SK-N-MC (cell line): Measurements from ENCODE around the gene CDH23.

Source experiments
- DNase-seq: peaks from one replicate; pipeline ENCODE4 v3.0.0-alpha.2; 2011; ENCODE audit warnings: low read depth, low spot score
- H3K27ac ChIP-seq: fragments of 200-600 bp; sonication (generic); 2 replicates; pipeline ENCODE4 v1.5.1; 2016; ENCODE audit warnings: mixed run types
- H3K36me3 ChIP-seq: fragments of 200-600 bp; sonication (generic); 2 replicates; pipeline ENCODE4 v1.6.1; 2017; ENCODE audit warnings: antibody characterized with exemption, low read length, mixed read lengths; ENCODE audit not compliant: insufficient read depth
- H3K4me3 ChIP-seq: fragments of 200-600 bp; sonication (generic); 2 replicates; pipeline ENCODE4 v1.5.1; 2016
- H3K9ac ChIP-seq: fragments of 200-600 bp; sonication (generic); 2 replicates; pipeline ENCODE4 v1.8.0; 2017; ENCODE audit warnings: mixed run types, mixed read lengths; ENCODE audit not compliant: insufficient read length
- H3K9me3 ChIP-seq: fragments of 200-600 bp; sonication (generic); 2 replicates; pipeline ENCODE4 v1.6.1; 2017; ENCODE audit warnings: low read depth, mild to moderate bottlenecking, antibody characterized with exemption, low read length, moderate library complexity, mixed read lengths
- EZH2 ChIP-seq: fragments of 200-600 bp; sonication (generic); IDR thresholded peaks from one replicate; pipeline ENCODE4 v1.6.1; 2017; ENCODE audit warnings: antibody characterized with exemption
- FOXP2 ChIP-seq: optimal IDR thresholded peaks from 2 replicates; pipeline ENCODE3; 2011; ENCODE audit warnings: mild to moderate bottlenecking, moderate library complexity; ENCODE audit not compliant: insufficient read depth; ENCODE audit errors: extremely low read length, control extremely low read depth
- POLR2AphosphoS5 ChIP-seq: IDR thresholded peaks from 2 replicates; pipeline ENCODE4 v1.6.1; 2012; ENCODE audit warnings: mild to moderate bottlenecking, low read depth, low read length, borderline replicate concordance

CDH23 gene

DNA sequence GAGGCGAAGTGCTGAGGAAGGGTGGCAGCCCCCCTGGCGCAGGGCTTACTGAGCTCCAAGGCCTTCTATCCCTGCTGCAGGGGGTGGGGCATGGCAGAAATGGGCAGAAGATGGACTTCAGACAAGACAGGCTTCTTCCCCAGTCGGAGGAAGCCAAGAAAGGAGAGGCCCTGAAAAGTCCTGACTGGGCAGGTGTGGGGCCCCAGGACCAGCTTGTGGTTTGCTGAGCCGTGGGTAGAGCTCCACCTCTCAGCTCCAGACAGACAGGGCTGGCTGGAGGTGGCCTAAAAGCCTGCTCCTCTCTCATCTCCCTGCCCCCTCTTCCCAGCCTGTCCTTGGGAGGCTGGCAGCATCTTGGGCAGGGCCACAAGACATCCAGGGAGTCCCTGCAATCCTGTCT, 255.2 kb downstream of the CDH23 start:
- no peaks in the 10 kb centered on the region for H3K9me3 ChIP-seq
- H3K4me3 ChIP-seq = no peak overlapping the region
- no peak for DNase-seq
- no peak for TF ChIP-seq POLR2AphosphoS5
- TF ChIP-seq FOXP2 = no peak
- TF ChIP-seq EZH2 = no peak
- no peak overlapping the region for H3K27ac ChIP-seq
- H3K9ac ChIP-seq = no peak overlapping the region
- H3K36me3 ChIP-seq = no peaks in the 10 kb centered on the region

DNA sequence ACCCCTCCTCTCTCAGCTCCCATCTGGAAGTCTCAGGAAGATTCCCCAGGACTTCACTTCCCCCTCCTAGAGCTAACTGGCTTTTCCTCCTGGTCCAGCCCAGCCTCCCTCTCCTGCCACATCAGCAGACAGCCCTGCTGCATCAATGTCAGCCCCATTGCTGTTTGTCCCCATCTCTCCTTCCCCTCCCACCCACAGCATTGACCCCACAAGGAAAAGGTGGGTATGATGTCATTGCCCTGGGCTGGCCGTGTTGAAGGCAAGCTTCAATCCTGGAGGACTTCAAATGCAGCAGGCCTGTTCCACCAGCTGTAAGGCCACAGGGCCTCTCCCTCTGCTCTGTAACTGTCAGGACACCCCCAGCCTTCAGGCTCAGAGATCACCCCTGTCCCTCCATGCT, 256.3 kb downstream of the CDH23 start:
- Histone ChIP-seq H3K9ac (no peak overlapping the region), H3K27ac (no peak overlapping the region), H3K4me3 (no peak overlapping the region), H3K36me3 (no peaks in the 10 kb centered on the region), H3K9me3 (no peaks in the 10 kb centered on the region)
- DNase-seq = no peak
- TF ChIP-seq FOXP2 (no peak), POLR2AphosphoS5 (no peak), EZH2 (no peak)

DNA sequence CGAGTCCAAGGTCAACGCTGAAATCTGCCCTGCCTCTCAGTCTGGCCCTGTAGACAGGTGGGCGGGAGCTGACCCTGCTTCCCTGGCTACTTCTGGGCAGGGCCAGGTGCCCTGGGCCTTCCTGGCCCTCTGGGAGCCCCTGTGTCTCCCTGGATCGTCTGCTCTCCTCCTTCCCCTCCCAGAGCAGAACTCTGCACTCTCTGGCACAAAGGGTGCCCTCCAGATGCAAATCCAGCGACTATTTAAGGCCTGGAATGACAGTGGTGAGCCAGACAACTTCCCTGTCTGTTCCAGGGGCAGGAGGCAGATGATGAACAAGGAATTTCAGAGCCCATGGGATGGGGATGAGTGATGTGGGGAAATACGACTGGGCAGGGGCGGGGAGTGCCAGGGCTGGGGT, 259.5 kb downstream of the CDH23 start:
- no peak for DNase-seq
- TF ChIP-seq EZH2 (no peak), FOXP2 (no peak), POLR2AphosphoS5 (no peak)
- H3K4me3 ChIP-seq = no peak overlapping the region
- H3K9me3 ChIP-seq = no peaks in the 10 kb centered on the region
- no peak overlapping the region for H3K9ac ChIP-seq
- H3K27ac ChIP-seq = no peak overlapping the region
- no peaks in the 10 kb centered on the region for H3K36me3 ChIP-seq

DNA sequence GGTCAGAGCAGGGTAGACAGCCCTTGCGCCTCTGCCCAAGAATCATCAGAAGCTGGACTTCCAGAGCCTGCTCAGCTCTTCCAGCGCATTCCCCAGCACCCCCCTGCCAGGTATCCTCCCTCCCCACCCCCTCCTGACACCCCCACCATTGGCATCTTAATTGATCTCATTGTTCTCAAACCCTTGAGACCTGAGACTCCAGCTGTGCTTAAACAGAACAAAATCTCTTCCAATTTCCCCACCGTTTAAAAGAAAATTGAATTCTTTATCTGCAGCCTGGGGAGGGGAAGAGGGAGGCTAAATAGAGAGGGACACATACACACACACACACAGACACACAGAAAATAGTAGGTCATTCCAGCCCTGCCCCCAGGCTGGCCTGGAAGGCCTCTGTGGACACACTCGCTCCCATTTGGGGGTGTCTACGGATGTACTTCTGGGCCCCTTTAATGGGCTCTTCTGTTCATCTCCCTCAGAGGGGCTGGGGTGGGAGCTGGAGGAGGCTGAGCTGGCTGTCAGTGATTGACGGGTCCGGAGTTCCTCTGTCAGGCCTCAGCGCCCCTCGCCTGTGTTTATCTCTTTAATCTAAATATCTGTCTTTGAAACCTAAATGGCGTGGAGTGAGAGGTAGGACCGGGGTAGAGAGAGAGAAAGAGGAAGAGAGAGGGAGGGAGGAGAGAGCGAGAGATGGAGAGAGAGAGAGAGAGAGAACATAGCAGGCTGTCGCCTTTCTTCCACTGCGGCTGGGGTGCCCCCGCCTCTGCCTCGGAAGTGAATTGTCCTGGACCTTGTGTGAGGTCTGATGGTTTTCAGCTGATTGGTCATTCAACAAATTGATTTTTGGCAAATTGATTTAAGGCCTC, 261.1 kb downstream of the CDH23 start:
- TF ChIP-seq EZH2 = no peak
- no peak for TF ChIP-seq FOXP2
- no peak for TF ChIP-seq POLR2AphosphoS5
- H3K27ac ChIP-seq = no peak overlapping the region
- no peaks in the 10 kb centered on the region for H3K9me3 ChIP-seq
- no peak for DNase-seq
- H3K9ac ChIP-seq = no peak overlapping the region
- no peak overlapping the region for H3K4me3 ChIP-seq
- no peaks in the 10 kb centered on the region for H3K36me3 ChIP-seq

DNA sequence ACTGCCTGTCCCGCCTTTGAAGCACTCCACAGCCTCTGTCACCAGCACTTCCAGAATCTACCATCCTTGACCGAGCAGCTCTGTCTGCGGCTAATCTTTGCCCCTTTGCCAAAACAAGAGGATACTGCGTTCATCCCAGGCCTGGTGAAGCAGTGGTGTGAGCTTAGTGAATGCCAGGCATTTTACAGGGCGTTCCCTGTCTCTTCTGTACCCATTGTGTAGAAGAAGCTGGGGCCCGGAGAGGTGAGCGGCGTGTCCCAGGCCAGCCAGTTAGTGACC, 261.7 kb downstream of the CDH23 start:
- DNase-seq = no peak
- H3K36me3 ChIP-seq = no peaks in the 10 kb centered on the region
- TF ChIP-seq POLR2AphosphoS5 (no peak), FOXP2 (no peak), EZH2 (no peak)

DNA sequence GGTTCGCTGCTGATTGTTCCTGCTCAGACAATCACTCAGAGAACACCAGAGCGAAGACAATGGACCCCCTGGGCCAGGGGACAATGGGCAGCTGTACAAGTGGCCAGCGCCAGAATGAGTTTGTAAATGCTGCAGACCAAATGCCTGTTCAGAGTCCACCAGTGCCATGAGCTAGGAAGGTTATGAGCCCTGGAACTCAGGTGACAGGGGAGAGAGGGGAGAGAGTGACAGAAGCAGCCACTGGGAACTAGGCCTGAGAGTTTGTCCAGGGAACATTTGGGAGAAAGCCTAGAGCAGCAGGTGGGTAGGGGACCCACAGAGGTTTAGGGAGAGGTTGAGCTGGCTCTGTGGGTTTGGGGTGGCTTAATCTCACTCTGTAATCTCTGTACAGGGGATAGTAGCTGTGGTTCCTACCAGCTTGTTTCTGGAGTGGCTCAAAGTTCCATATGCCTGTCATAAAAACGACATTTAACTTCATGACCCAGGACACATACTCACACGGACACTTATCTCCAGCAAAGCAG, 262.5 kb downstream of the CDH23 start:
- no peak for DNase-seq
- TF ChIP-seq POLR2AphosphoS5 (no peak), EZH2 (no peak), FOXP2 (no peak)
- Histone ChIP-seq H3K27ac (no peak overlapping the region), H3K4me3 (no peak overlapping the region), H3K9ac (no peak overlapping the region), H3K9me3 (no peaks in the 10 kb centered on the region), H3K36me3 (no peaks in the 10 kb centered on the region)

More for the DNA sequence above, 261.7 kb downstream of the CDH23 start:
- Histone ChIP-seq H3K9me3 (no peaks in the 10 kb centered on the region), H3K27ac (no peak overlapping the region), H3K4me3 (no peak overlapping the region), H3K9ac (no peak overlapping the region)

DNA sequence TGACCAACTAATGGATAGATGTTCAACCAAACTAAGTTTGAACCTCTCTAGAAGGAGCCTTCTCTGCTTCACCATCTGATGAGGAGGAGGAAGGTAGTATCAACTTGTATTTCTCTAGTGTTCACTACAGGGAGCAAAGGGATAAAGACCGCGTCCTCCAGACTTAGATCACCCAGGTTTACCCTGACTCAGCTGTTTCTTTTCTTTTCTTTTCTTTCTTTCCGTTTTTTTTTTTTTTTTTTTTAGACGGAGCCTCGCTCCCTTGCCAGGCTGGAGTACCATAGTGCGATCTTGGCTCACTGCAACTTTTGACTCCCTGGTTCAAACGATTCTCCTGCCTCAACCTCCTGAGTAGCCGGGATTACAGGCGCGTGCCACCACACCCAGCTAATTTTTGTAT, 263.0 kb downstream of the CDH23 start:
- Histone ChIP-seq H3K27ac (no peak overlapping the region), H3K4me3 (no peak overlapping the region), H3K9ac (no peak overlapping the region), H3K36me3 (no peaks in the 10 kb centered on the region), H3K9me3 (no peaks in the 10 kb centered on the region)
- TF ChIP-seq EZH2 (no peak), POLR2AphosphoS5 (no peak), FOXP2 (no peak)
- no peak for DNase-seq

DNA sequence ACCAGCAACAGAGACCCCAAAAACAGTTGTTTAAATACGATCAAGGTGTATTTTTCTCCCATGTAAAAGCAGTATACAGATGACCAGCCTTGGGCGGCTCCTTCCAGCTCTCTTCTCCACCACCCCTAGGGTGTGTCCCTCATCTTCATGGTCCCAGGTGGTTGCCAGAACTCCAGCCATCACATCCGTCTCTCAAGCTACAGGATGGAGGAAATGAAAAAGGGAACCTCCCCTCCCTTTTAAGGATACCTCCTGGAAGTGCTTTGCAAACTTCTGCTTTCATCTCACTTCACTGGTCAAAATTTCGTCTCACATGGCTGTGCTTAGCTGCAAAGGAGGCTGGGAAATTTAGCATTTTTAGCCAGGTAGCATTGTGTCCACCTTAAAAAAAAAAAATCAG, 263.6 kb downstream of the CDH23 start:
- Histone ChIP-seq H3K27ac (no peak overlapping the region), H3K4me3 (no peak overlapping the region), H3K9ac (no peak overlapping the region), H3K9me3 (no peaks in the 10 kb centered on the region), H3K36me3 (no peaks in the 10 kb centered on the region)
- DNase-seq = no peak
- TF ChIP-seq EZH2 (no peak), POLR2AphosphoS5 (no peak), FOXP2 (no peak)
